ENCODE data around the gene SHB. TPM values are rescaled to one million over a fixed set of nuclear protein-coding genes. Genes with fewer than 3 reads are reported as not detected.

The SHB gene
- total and polyA plus RNA-seq, 11 donors, result 7.8 to 31.4 (median 21.4) TPM

DNA sequence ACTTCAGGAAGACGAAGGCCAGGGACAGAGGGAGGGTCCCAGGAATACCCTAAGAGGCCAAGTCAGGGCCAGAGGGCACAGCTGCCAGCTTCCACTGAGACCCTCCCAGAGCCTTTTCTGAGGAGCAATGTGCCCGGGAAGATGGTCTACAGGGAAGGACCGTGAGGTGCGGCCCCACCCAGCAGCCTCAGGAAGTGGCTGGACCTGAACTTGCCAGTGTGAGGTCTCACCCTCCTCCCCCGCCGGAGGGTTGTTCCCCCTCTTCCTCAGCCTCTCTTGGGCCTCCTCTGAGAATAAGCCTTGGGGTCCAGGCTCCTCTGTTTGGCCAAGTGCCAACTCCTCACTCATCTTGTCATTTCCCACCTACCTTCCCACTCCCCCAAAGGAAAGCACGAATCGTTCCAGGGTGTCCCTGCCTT is 151.7 kb downstream of the SHB start:
- TF ChIP-seq, protein P1, sequence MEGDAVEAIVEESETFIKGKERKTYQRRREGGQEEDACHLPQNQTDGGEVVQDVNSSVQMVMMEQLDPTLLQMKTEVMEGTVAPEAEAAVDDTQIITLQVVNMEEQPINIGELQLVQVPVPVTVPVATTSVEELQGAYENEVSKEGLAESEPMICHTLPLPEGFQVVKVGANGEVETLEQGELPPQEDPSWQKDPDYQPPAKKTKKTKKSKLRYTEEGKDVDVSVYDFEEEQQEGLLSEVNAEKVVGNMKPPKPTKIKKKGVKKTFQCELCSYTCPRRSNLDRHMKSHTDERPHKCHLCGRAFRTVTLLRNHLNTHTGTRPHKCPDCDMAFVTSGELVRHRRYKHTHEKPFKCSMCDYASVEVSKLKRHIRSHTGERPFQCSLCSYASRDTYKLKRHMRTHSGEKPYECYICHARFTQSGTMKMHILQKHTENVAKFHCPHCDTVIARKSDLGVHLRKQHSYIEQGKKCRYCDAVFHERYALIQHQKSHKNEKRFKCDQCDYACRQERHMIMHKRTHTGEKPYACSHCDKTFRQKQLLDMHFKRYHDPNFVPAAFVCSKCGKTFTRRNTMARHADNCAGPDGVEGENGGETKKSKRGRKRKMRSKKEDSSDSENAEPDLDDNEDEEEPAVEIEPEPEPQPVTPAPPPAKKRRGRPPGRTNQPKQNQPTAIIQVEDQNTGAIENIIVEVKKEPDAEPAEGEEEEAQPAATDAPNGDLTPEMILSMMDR (IDR thresholded peaks at IDR 0.05), result no peak
- no peak for TF ChIP-seq POLR2A (IDR thresholded peaks at IDR 0.05)
- H3K36me3 ChIP-seq, result peaks cover 0 to 19% (median 4%) of the 10 kb centered on the region in 9 donors
- intact Hi-C loops (cut with DNase I), result loop anchor here in 7 of 10 donors (1.0 to 10.0 kb wide), 15 partner anchors 35 to 757 kb away; partner anchors contain the start of genes SHB (in 6 of the 7) and ALDH1B1 (in 3 of the 7)
- DNase-seq (peak in 1 of 5 donors; percentile 55), ATAC-seq (no peak)
- H3K27me3 ChIP-seq, result no peaks in the 10 kb centered on the region
- no peak overlapping the region for H3K4me3 ChIP-seq
- peak overlapping the region; percentile 45 to 90 (median 77) for H3K27ac ChIP-seq
- H3K4me1 ChIP-seq, result peaks cover 0 to 51% (median 28%) of the 10 kb centered on the region in 12 donors
- 41 to 63% (median 58%) methylated on average over 5 to 8 of the region's 8 CpGs for WGBS, 4 donors
- H3K9me3 ChIP-seq, result no peaks in the 10 kb centered on the region

DNA sequence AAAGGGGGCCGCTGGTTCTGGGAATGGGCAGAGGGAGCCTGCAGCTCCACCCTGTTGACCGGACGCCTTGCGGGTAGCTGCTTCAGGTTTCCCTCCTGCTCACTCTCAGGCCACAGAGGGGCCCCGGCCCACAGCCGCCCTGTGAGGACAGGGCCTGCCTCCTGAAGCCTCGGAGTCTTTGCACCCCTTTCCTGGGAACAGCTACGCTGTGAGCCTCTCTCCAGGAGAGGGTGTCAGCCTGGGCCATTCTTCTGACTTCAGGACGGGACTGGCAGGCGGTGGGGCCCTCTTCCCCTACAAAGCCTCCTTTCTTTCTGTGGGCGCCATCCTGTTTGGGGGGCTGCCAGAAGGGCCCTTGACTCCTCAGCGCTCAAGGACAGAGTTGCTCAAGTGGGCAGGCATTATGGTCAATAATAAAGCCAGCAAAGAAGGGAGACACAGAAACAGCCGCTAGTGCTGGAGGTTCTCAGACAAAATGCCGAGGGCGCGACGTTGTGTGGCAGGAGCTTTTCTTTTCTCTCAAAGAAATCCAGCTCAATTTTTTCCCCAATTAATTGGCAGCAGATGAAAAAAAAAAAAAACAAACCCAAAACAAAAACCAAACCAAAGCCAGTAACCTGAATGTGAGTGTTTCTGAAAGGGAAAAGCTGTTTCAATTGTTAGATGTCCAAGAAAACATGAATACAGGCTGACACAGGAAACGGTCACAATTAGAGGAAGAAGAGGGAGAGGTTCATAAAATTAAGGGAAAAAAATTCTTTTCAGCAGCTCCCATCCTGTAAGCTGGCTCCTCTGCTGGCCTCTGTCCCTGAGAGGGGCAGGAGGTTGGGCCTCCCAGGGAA is 152.3 kb downstream of the SHB start:
- TF ChIP-seq, protein P1 (IDR thresholded peaks at IDR 0.05), result no peak
- no peak for TF ChIP-seq POLR2A (IDR thresholded peaks at IDR 0.05)
- peak overlapping the region in 1 of 12 donors; percentile 12 for H3K4me3 ChIP-seq
- H3K36me3 ChIP-seq, result peaks cover 0 to 19% (median 4%) of the 10 kb centered on the region in 9 donors
- intact Hi-C loops (cut with DNase I), result loop anchor here in 7 of 10 donors (1.0 to 10.0 kb wide), 15 partner anchors 36 to 758 kb away; partner anchors contain the start of genes SHB (in 6 of the 7) and ALDH1B1 (in 3 of the 7)
- no peaks in the 10 kb centered on the region for H3K9me3 ChIP-seq
- 63 to 69% (median 66%) methylated on average over 16 to 18 of the region's 18 CpGs for WGBS, 4 donors
- DNase-seq (peak in 1 of 5 donors; percentile 42), ATAC-seq (peak in 2 of 4 donors; percentile 20 to 49)
- peaks cover 0 to 47% (median 27%) of the 10 kb centered on the region in 12 donors for H3K4me1 ChIP-seq
- no peaks in the 10 kb centered on the region for H3K27me3 ChIP-seq
- H3K27ac ChIP-seq, result peak overlapping the region; percentile 52 to 90 (median 78)

DNA sequence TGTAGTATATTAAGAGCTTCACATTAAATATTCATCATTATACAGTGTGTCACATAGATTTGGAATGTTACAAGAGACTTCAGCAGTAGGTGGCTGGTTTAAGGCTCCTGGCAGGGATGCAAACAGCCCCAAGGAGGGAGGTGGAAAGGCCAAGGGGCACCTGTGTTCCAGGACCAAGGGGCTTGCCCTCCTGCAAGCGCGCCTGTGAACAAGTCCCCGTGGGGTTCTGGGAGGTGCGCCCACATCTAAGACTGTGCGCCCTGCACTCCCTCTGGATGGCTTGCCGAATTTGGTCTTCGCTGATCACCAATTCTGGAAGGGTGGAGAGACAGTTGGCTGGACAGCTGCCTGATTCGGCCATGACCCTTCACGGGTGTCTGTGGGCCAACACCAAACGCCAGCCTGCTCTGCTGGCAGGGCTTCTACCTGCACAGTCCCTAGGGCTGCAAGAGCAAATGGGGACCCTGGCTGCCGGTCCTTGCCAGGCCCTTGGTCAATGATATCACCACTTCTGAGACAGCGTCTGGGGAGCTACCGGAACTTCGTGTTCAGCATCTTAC is 153.0 kb downstream of the SHB start:
- ATAC-seq, result no peak
- intact Hi-C loops (cut with DNase I), result loop anchor here in 8 of 10 donors (2.0 to 10.0 kb wide), 16 partner anchors 36 to 759 kb away; partner anchors contain the start of genes SHB (in 6 of the 8) and ALDH1B1 (in 3 of the 8)
- Histone ChIP-seq H3K27me3 (no peaks in the 10 kb centered on the region), H3K27ac (peak overlapping the region; percentile 52 to 88 (median 78)), H3K4me1 (peaks cover 0 to 44% (median 26%) of the 10 kb centered on the region in 12 donors), H3K36me3 (peaks cover 0 to 19% (median 4%) of the 10 kb centered on the region in 9 donors), H3K4me3 (no peak overlapping the region), H3K9me3 (no peaks in the 10 kb centered on the region)
- 73 to 81% (median 76%) methylated on average over 10 to 14 of the region's 14 CpGs for WGBS, 4 donors
- TF ChIP-seq POLR2A (IDR thresholded peaks at IDR 0.05), result no peak
- TF ChIP-seq, protein P1 (IDR thresholded peaks at IDR 0.05), result no peak
- DNase-seq, result no peak
